H1 (cell line): ENCODE measurements around the gene BICD1. TPM values are rescaled to one million over a fixed set of nuclear protein-coding genes. Genes with fewer than 3 reads are reported as not detected.

Source experiments
- CTCF ChIA-PET: fragments of 300-600 bp; sonication (Branson Sonifier 250); formaldehyde crosslinking; loops from one replicate; lab custom pipeline; 2021; ENCODE audit not compliant: partially characterized antibody; lab: Charles Lee
- POLR2A ChIA-PET: fragments of 300-600 bp; sonication (Branson Sonifier 250); formaldehyde crosslinking; loops from one replicate; lab custom pipeline; 2021; ENCODE audit warnings: inconsistent platforms; ENCODE audit not compliant: partially characterized antibody; lab: Charles Lee
- DNase-seq, 2 experiments: peaks; one replicate each; pipeline versions ENCODE4 v3.0.0 to v3.0.0-alpha.2; 2010 to 2022; ENCODE audit warnings: low spot score in 2 of 2, low read depth in 1 of 2, mixed read lengths in 1 of 2
- FAIRE-seq: peaks from 2 replicates; lab custom pipeline; 2011; peaks lifted over from hg19 to GRCh38; lab: Jason Lieb, UNC
- H2AFZ ChIP-seq: 2 replicates; pipeline ENCODE4 v1.8.1; 2012; ENCODE audit warnings: low read length, inconsistent platforms
- H2AK5ac ChIP-seq: 2 replicates; pipeline ENCODE4 v1.6.1; 2013; ENCODE audit warnings: low read depth, low read length
- H2BK120ac ChIP-seq: replicated peaks from 2 replicates; pipeline ENCODE3; 2013; ENCODE audit warnings: low read depth, low read length, inconsistent platforms
- H2BK12ac ChIP-seq: 2 replicates; pipeline ENCODE4 v1.6.1; 2013; ENCODE audit warnings: low read depth, low read length
- H2BK15ac ChIP-seq: 2 replicates; pipeline ENCODE4 v1.6.1; 2013; ENCODE audit warnings: low read length
- H2BK20ac ChIP-seq: 2 replicates; pipeline ENCODE4 v1.6.1; 2013; ENCODE audit warnings: low read length
- H2BK5ac ChIP-seq: 2 replicates; pipeline ENCODE4 v1.6.1; 2013; ENCODE audit warnings: low read depth, low read length
- H3K14ac ChIP-seq: 2 replicates; pipeline ENCODE4 v1.6.1; 2013; ENCODE audit warnings: inconsistent platforms; ENCODE audit not compliant: insufficient read length
- H3K18ac ChIP-seq: 2 replicates; pipeline ENCODE4 v1.6.1; 2013; ENCODE audit warnings: low read length; ENCODE audit errors: extremely low read depth
- H3K23ac ChIP-seq: 2 replicates; pipeline ENCODE4 v1.6.1; 2013; ENCODE audit warnings: inconsistent platforms; ENCODE audit not compliant: insufficient read length
- H3K23me2 ChIP-seq: 2 replicates; pipeline ENCODE4 v1.6.1; 2013; ENCODE audit warnings: low read depth, low read length
- H3K27ac ChIP-seq: 2 replicates; pipeline ENCODE4 v1.6.1; 2011; ENCODE audit warnings: low read depth, low read length, inconsistent platforms
- H3K27me3 ChIP-seq, 4 experiments: replicated peaks in 1 of 4; 1 replicate in 1 of 4; 2 replicates in 3 of 4; pipeline versions ENCODE4 v1.6.1 to v1.8.1; 2011 to 2013; ENCODE audit warnings: low read length in 3 of 4, mild to moderate bottlenecking in 3 of 4, inconsistent platforms in 2 of 4, mixed read lengths in 2 of 4, moderate library complexity in 1 of 4; ENCODE audit not compliant: control insufficient read depth in 3 of 4, insufficient read depth in 3 of 4; ENCODE audit errors: extremely low read depth in 1 of 4
- H3K36me3 ChIP-seq, 4 experiments: 2 replicates each; pipeline versions ENCODE4 v1.6.1 to v1.8.1; 2011 to 2013; ENCODE audit warnings: mild to moderate bottlenecking in 4 of 4, low read length in 3 of 4, moderate library complexity in 2 of 4, control low read depth in 1 of 4, inconsistent platforms in 1 of 4; ENCODE audit not compliant: insufficient read depth in 4 of 4, control insufficient read depth in 2 of 4
- H3K4ac ChIP-seq: replicated peaks from 2 replicates; pipeline ENCODE3; 2013; ENCODE audit warnings: low read length, low read depth, mixed read lengths, inconsistent platforms; ENCODE audit not compliant: insufficient read length
- H3K4me1 ChIP-seq, 4 experiments: replicated peaks in 1 of 4; 1 replicate in 1 of 4; 2 replicates in 3 of 4; pipeline versions ENCODE4 v1.6.1 to v1.8.1; 2011 to 2013; ENCODE audit warnings: low read length in 3 of 4, inconsistent platforms in 2 of 4, mixed read lengths in 1 of 4; ENCODE audit not compliant: insufficient read depth in 4 of 4, control insufficient read depth in 3 of 4
- H3K4me2 ChIP-seq, 2 experiments: 2 replicates each; pipeline versions ENCODE4 v1.6.1 to v1.8.1; 2011 to 2013; ENCODE audit warnings: low read depth in 2 of 2, low read length in 2 of 2, control low read depth in 1 of 2, inconsistent platforms in 1 of 2, mild to moderate bottlenecking in 1 of 2; ENCODE audit not compliant: insufficient read depth in 1 of 2
- H3K4me3 ChIP-seq, 4 experiments: fragments of 200-600, 300-600 bp in 1 of 4; sonication (generic), shearing (Covaris generic), sonication (Bioruptor Twin) in 1 of 4; 2 replicates each; pipeline versions ENCODE4 v1.5.1 to v1.8.1; 2011 to 2016; ENCODE audit warnings: low read length in 4 of 4, low read depth in 3 of 4, control low read depth in 2 of 4, inconsistent platforms in 2 of 4, mild to moderate bottlenecking in 2 of 4, mixed read lengths in 1 of 4, moderate library complexity in 1 of 4; ENCODE audit not compliant: insufficient read depth in 2 of 4; ENCODE audit errors: extremely low read depth in 1 of 4
- H3K56ac ChIP-seq: replicated peaks from 2 replicates; pipeline ENCODE3; 2013; ENCODE audit warnings: low read depth, mild to moderate bottlenecking, mixed read lengths, low read length, inconsistent platforms; ENCODE audit not compliant: insufficient read length
- H3K79me1 ChIP-seq: 2 replicates; pipeline ENCODE4 v1.6.1; 2013; ENCODE audit warnings: low read depth, low read length, control low read depth
- H3K79me2 ChIP-seq, 2 experiments: 2 replicates each; pipeline versions ENCODE4 v1.6.1 to v1.8.1; 2012 to 2013; ENCODE audit warnings: low read length in 2 of 2, mild to moderate bottlenecking in 2 of 2, inconsistent platforms in 1 of 2; ENCODE audit not compliant: insufficient read depth in 2 of 2, control insufficient read depth in 1 of 2
- H3K9ac ChIP-seq, 4 experiments: replicated peaks in 1 of 4; 1 replicate in 1 of 4; 2 replicates in 3 of 4; pipeline versions ENCODE4 v1.6.1 to v1.8.1; 2011 to 2013; ENCODE audit warnings: low read depth in 3 of 4, low read length in 3 of 4, control low read depth in 2 of 4, mild to moderate bottlenecking in 2 of 4, moderate library complexity in 2 of 4, inconsistent platforms in 1 of 4; ENCODE audit errors: extremely low read depth in 1 of 4
- H3K9me3 ChIP-seq, 2 experiments: 2 replicates each; pipeline versions ENCODE4 v1.6.1 to v1.8.1; 2012 to 2013; ENCODE audit warnings: mild to moderate bottlenecking in 2 of 2, moderate library complexity in 2 of 2, control low read depth in 1 of 2, inconsistent platforms in 1 of 2, low read depth in 1 of 2, low read length in 1 of 2, mixed read lengths in 1 of 2; ENCODE audit not compliant: insufficient read depth in 2 of 2
- H4K20me1 ChIP-seq, 2 experiments: replicated peaks in 1 of 2; 2 replicates each; pipeline versions ENCODE3 to v1.8.1; 2011 to 2013; ENCODE audit warnings: inconsistent platforms in 2 of 2, low read length in 2 of 2, mild to moderate bottlenecking in 1 of 2; ENCODE audit not compliant: insufficient read depth in 2 of 2, control insufficient read depth in 1 of 2
- H4K5ac ChIP-seq: 2 replicates; pipeline ENCODE4 v1.6.1; 2013; ENCODE audit warnings: low read length, low read depth, mixed read lengths, inconsistent platforms; ENCODE audit not compliant: insufficient read length
- H4K8ac ChIP-seq: 2 replicates; pipeline ENCODE4 v1.8.0; 2013; ENCODE audit warnings: mild to moderate bottlenecking, moderate library complexity, low read length, inconsistent platforms; ENCODE audit not compliant: insufficient read depth; ENCODE audit errors: extremely low read depth
- H4K91ac ChIP-seq: replicated peaks from 2 replicates; pipeline ENCODE3; 2013; ENCODE audit warnings: low read length, mixed read lengths, inconsistent platforms; ENCODE audit not compliant: insufficient read length
- BACH1 ChIP-seq: IDR thresholded peaks from 2 replicates; pipeline ENCODE4 v1.6.1; 2012; ENCODE audit warnings: low read length, improper control_type of control experiment
- EGR1 ChIP-seq: IDR thresholded peaks from 2 replicates; pipeline ENCODE4 v1.6.1; 2011; ENCODE audit warnings: low read depth, low read length, borderline replicate concordance
- EP300 ChIP-seq, 2 experiments: IDR thresholded peaks; 1 replicate in 1 of 2; 2 replicates in 1 of 2; pipeline ENCODE4 v1.6.1; 2011 to 2012; ENCODE audit warnings: low read depth in 2 of 2, low read length in 2 of 2, mild to moderate bottlenecking in 2 of 2, borderline replicate concordance in 1 of 2, inconsistent platforms in 1 of 2, moderate library complexity in 1 of 2
- KDM4A ChIP-seq: IDR thresholded peaks from one replicate; pipeline ENCODE4 v1.7.1; 2012; ENCODE audit warnings: low read depth, mild to moderate bottlenecking, moderate library complexity, low read length, inconsistent platforms; ENCODE audit not compliant: severe bottlenecking
- polyA plus RNA-seq, 7 experiments: library from polyadenylated mRNA; depleted of rRNA in 3 of 7; stranded (reverse) in 5 of 7; unstranded in 2 of 7; fragments of >200 nt in 5 of 7; fragments of 200-250 nt in 2 of 7; gene quantifications; 1 replicate in 5 of 7; 2 replicates in 1 of 7; 4 replicates in 1 of 7; pipeline versions ENCODE4 v1.2.1 to v1.2.3, GENCODE V29; 2011 to 2013; ENCODE audit warnings: missing spikeins in 2 of 7, mixed read lengths in 2 of 7
- total RNA-seq: library from RNA; stranded (reverse); fragmentation: NEBNext Ultra II Directional; extraction: Animal tissue kit (Norgen Biotek cat#: 25700); gene quantifications from 2 replicates; pipeline ENCODE4 v1.2.1, GENCODE V29; 2021
- TF ChIP-seq, protein P1 (sequence below): IDR thresholded peaks from 2 replicates; pipeline ENCODE4 v1.6.1; 2011; ENCODE audit warnings: low read depth, mild to moderate bottlenecking, low read length; ENCODE audit not compliant: insufficient read depth

The BICD1 gene
- total and polyA plus RNA-seq, 2 of the 8 experiments (the other 6 are each of a cell fraction or from before 2014, with no cell fraction given) = 34.1 to 58.4 TPM

DNA sequence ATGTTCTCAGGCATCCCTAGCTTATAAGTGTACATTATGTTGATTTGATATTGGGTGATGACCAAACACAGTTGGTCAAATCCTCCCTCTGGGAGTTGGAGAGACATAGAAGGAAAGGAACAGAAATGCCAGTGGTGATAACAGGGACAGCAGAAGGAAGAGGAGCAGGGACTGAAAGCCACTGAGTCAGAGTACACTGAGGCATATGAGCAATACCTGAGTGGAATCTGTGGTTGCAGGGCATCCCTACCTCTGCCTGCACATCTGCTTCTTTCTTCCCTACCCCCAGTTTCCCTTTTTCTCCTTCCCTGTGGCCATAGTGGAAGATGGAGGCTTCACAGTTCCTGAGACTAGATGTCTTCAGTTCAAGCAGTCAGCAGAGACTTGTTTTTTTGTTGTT lies 44.9 kb downstream of the BICD1 start:
- Histone ChIP-seq H3K18ac (no peak overlapping the region), H4K8ac (no peak overlapping the region), H2BK20ac (no peak overlapping the region), H2BK12ac (no peak overlapping the region), H3K4me1 (peaks cover 2 to 8% (median 5%) of the 10 kb centered on the region in 4 experiments; a peak in 5 of 7 replicates), H3K4me2 (no peak overlapping the region), H2AK5ac (no peak overlapping the region), H3K9me3 (no peaks in the 10 kb centered on the region), H3K27me3 (no peaks in the 10 kb centered on the region), H4K20me1 (peaks cover 2 to 3% of the 10 kb centered on the region in 2 experiments), H3K14ac (no peak overlapping the region), H3K56ac (no peak overlapping the region), H3K36me3 (peaks cover 0 to 5% (median 0%) of the 10 kb centered on the region in 4 experiments; a peak in 2 of 8 replicates), H4K5ac (no peak overlapping the region), H2BK120ac (no peak overlapping the region), H3K4ac (no peak overlapping the region), H3K27ac (no peak overlapping the region), H2AFZ (no peak overlapping the region), H2BK5ac (no peak overlapping the region), H3K4me3 (no peak overlapping the region), H3K23ac (no peak overlapping the region), H3K23me2 (no peaks in the 10 kb centered on the region), H3K9ac (no peak overlapping the region), H4K91ac (no peak overlapping the region), H2BK15ac (no peak overlapping the region), H3K79me1 (peaks cover 12% of the 10 kb centered on the region), H3K79me2 (peaks cover 0 to 70% of the 10 kb centered on the region in 2 experiments; a peak in 2 of 4 replicates)
- DNase-seq (no peak), FAIRE-seq (no peak)
- POLR2A ChIA-PET = no interaction called here
- CTCF ChIA-PET = no interaction called here
- TF ChIP-seq EGR1 = no peak
- TF ChIP-seq BACH1 = no peak
- TF ChIP-seq EP300 (IDR thresholded peaks at IDR 0.05; ENCODE audit: borderline replicate concordance in 1 of 2, low read depth in 2 of 2, low read length in 2 of 2) = no peak
- no peak for TF ChIP-seq KDM4A
- TF ChIP-seq, protein P1, sequence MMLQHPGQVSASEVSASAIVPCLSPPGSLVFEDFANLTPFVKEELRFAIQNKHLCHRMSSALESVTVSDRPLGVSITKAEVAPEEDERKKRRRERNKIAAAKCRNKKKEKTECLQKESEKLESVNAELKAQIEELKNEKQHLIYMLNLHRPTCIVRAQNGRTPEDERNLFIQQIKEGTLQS = no peak
